Gastrocnemius medialis (tissue), 4 donors: ENCODE results near the gene MSI2. TPM values are rescaled to one million over a fixed set of nuclear protein-coding genes. Genes with fewer than 3 reads are reported as not detected.
A peak's percentile ranks its signal among the peaks of the same experiment; 100 is the strongest.

Source experiments
- ATAC-seq, 2 donors: fragments of 150-250 bp; one replicate each; pipeline ENCODE4 v1.9.1; 2016
- DNase-seq, 2 donors: peaks; one replicate each; pipeline ENCODE4 v3.0.0-alpha.2; 2019
- H3K27ac ChIP-seq, 4 donors: fragments of 200-600 bp; sonication (generic); 1 replicate in 1 of 4; 2 replicates in 3 of 4; pipeline ENCODE4 v1.5.1; 2016 to 2018; ENCODE audit warnings: mild to moderate bottlenecking in 2 of 4, moderate library complexity in 1 of 4
- H3K27me3 ChIP-seq, 3 donors: fragments of 200-600 bp; sonication (generic) in 2 of 3; 1 replicate in 1 of 3; 2 replicates in 2 of 3; pipeline versions ENCODE4 v1.5.1 to v1.6.0; 2016 to 2019; ENCODE audit warnings: mild to moderate bottlenecking in 1 of 3, moderate library complexity in 1 of 3
- H3K36me3 ChIP-seq, 2 donors: fragments of 200-600 bp; sonication (generic) in 1 of 2; one replicate each; pipeline ENCODE4 v1.5.1; 2017 to 2018
- H3K4me1 ChIP-seq, 2 donors: fragments of 200-600 bp; sonication (generic) in 1 of 2; one replicate each; pipeline ENCODE4 v1.5.1; 2016 to 2017; ENCODE audit warnings: mild to moderate bottlenecking in 2 of 2
- H3K4me3 ChIP-seq, 4 donors: fragments of 200-600 bp; sonication (generic) in 3 of 4; 1 replicate in 1 of 4; 2 replicates in 3 of 4; pipeline ENCODE4 v1.5.1; 2016 to 2019; ENCODE audit warnings: mild to moderate bottlenecking in 2 of 4
- H3K9me3 ChIP-seq, 3 donors: fragments of 200-600 bp; sonication (generic) in 2 of 3; 1 replicate in 1 of 3; 2 replicates in 2 of 3; pipeline ENCODE4 v1.5.1; 2016 to 2019
- POLR2A ChIP-seq, 2 donors: fragments of 450-650 bp; IDR thresholded peaks; one replicate each; pipeline ENCODE4 v1.6.1; 2017; ENCODE audit warnings: antibody characterized with exemption in 2 of 2, mild to moderate bottlenecking in 2 of 2, moderate library complexity in 2 of 2
- in situ Hi-C, 4 donors: fragments of 200-750 bp; cut with MboI; loops; one replicate each; pipeline versions ENCODE4 v1.15.0 to v1.8.0; 2017; ENCODE audit warnings: low sequenced_read_pairs in 4 of 4
- intact Hi-C: fragments of 100-400 bp; cut with DNase I; formaldehyde crosslinking; loops from one replicate; pipeline ENCODE4 v1.15.1; 2023; ENCODE audit warnings: low total_unique reads
- total RNA-seq, 4 donors: library from RNA; depleted of rRNA; stranded (reverse); fragments of >200 nt; gene quantifications; one replicate each; pipeline versions ENCODE4 v1.1.0 to v1.2.3, GENCODE V29; 2016
- TF ChIP-seq, protein P1 (sequence below), 5 experiments: fragments of 450-650 bp in 3 of 5; fragments of 200-600 bp in 2 of 5; sonication (generic) in 2 of 5; IDR thresholded peaks in 4 of 5; conservative IDR thresholded peaks in 1 of 5; 1 replicate in 4 of 5; 2 replicates in 1 of 5; pipeline ENCODE4 v1.5.1; 2016 to 2019; ENCODE audit warnings: antibody characterized with exemption in 5 of 5, mild to moderate bottlenecking in 3 of 5, moderate library complexity in 3 of 5

MSI2 gene
- total RNA-seq, 4 donors from 2014 or later = 33.1 to 66.2 (median 48.5) TPM

DNA sequence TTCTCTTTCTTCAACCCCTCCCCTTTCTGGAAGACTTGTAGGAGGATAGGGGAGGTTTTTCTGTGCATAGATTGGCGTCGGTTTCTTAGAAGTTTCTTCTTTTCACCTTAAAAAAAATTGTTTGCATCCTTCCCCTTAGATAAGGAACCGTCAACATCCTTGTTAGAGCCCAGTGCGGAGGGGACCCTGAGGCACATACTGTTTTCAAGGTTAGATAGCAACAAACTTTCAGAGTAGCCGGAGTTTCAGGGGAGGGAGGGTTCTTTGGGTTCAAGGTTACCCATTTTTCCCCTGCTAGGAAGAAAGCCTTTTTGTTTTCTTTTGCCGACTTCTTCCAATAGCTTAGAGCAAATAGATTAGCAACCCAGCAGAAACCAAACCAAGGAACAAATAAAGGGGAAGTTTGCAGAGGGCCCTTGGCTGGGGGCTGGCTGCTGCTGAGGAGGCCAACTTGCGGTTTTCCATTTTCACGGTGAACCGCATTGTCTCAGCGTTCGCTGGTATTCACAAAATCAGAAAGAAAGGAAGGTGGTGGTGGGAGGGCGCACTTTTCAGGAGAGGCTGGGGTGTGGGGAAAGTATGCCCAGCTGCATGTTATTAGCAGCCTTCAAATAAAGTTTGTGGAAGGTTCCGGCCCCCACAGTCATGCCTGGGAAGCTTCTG, 28.8 kb downstream of the MSI2 start:
- no peak for TF ChIP-seq POLR2A (IDR thresholded peaks at IDR 0.05)
- TF ChIP-seq, protein P1, sequence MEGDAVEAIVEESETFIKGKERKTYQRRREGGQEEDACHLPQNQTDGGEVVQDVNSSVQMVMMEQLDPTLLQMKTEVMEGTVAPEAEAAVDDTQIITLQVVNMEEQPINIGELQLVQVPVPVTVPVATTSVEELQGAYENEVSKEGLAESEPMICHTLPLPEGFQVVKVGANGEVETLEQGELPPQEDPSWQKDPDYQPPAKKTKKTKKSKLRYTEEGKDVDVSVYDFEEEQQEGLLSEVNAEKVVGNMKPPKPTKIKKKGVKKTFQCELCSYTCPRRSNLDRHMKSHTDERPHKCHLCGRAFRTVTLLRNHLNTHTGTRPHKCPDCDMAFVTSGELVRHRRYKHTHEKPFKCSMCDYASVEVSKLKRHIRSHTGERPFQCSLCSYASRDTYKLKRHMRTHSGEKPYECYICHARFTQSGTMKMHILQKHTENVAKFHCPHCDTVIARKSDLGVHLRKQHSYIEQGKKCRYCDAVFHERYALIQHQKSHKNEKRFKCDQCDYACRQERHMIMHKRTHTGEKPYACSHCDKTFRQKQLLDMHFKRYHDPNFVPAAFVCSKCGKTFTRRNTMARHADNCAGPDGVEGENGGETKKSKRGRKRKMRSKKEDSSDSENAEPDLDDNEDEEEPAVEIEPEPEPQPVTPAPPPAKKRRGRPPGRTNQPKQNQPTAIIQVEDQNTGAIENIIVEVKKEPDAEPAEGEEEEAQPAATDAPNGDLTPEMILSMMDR (IDR thresholded peaks at IDR 0.05 in 4 of 5, conservative IDR thresholded peaks at IDR 0.05 in 1 of 5) = no peak
- no peaks in the 10 kb centered on the region for H3K9me3 ChIP-seq
- H3K36me3 ChIP-seq = no peaks in the 10 kb centered on the region
- no peaks in the 10 kb centered on the region for H3K27me3 ChIP-seq
- H3K4me3 ChIP-seq = no peak overlapping the region
- DNase-seq (no peak), ATAC-seq (no peak)
- intact Hi-C loops = loop anchor here (5.0 to 10.0 kb wide), 5 partner anchors 43 to 290 kb away; no protein-coding TSS in a partner anchor
- peaks cover 86 to 88% of the 10 kb centered on the region in 2 donors for H3K4me1 ChIP-seq
- in situ Hi-C loops = no loop called here
- H3K27ac ChIP-seq = peak overlapping the region; percentile 85 to 92 (median 88)

DNA sequence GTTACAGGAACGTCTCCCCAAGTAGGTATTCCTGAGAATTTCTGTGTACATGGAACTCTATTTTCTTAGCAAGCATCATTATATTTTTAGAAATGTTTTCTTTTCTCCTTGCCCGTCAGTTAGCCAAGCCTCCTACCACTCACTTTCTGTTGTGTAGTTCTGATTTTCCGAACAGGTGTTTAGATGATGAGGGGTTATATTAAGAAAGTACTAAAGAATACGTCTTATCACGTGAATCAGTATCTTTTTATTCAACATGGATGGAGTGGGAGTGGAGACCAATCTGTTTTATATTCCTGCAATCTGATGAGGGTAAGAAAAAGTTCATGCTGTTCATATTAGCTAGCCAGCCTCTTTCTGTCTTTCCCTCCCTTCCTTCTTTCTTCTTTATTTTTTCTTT, 29.4 kb downstream of the MSI2 start:
- H3K27me3 ChIP-seq = no peaks in the 10 kb centered on the region
- in situ Hi-C loops = no loop called here
- intact Hi-C loops = loop anchor here (5.0 to 10.0 kb wide), 4 partner anchors 82 to 289 kb away; no protein-coding TSS in a partner anchor
- DNase-seq = no peak
- TF ChIP-seq, protein P1 (IDR thresholded peaks at IDR 0.05 in 4 of 5, conservative IDR thresholded peaks at IDR 0.05 in 1 of 5) = no peak
- TF ChIP-seq POLR2A (IDR thresholded peaks at IDR 0.05) = peak; percentile 25 to 44
- no peaks in the 10 kb centered on the region for H3K36me3 ChIP-seq
- peaks cover 86 to 88% of the 10 kb centered on the region in 2 donors for H3K4me1 ChIP-seq
- ATAC-seq = peak in 1 of 2 donors; percentile 6
- H3K9me3 ChIP-seq = no peaks in the 10 kb centered on the region
- peak overlapping the region; percentile 85 to 92 (median 88) for H3K27ac ChIP-seq
- peak overlapping the region in 1 of 4 donors; percentile 9 for H3K4me3 ChIP-seq

DNA sequence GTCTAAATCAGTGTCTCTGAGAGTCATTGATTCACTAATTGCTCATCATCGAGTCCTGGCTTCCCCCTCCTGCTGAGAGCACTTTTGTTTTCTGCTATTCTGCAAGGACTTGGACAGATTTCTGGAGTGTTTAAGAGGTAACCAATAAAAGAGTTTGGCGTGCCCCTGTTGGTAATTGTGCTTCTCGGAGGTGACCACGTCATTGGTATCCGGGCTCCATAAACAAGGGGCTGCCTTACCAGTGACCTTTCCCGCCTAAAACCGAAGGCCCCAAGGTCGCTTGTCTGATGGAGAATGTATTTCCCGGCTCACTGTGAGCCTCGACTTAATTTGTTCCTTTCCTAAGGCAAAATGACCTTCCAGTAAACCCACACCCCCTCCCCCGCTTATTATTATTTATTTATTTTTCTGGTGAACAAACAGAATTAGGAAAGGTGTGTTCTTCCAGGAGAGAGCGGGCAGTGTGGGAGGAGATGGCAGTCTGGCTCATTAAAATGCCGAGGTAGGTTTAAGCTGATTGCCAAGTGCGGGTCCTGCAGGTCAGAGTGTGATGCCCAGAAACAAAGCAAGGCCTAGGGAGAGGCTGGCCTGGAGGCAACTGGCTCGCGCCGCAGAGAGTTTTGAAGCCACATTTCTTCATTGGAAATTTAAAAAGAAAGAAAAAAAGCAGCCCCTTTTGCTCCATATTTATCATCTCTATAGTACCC, 30.2 kb downstream of the MSI2 start:
- TF ChIP-seq, protein P1 (IDR thresholded peaks at IDR 0.05 in 4 of 5, conservative IDR thresholded peaks at IDR 0.05 in 1 of 5) = no peak
- no peak for TF ChIP-seq POLR2A (IDR thresholded peaks at IDR 0.05)
- Histone ChIP-seq H3K27me3 (no peaks in the 10 kb centered on the region), H3K9me3 (no peaks in the 10 kb centered on the region), H3K4me3 (no peak overlapping the region), H3K4me1 (peaks cover 79 to 88% of the 10 kb centered on the region in 2 donors), H3K27ac (peak overlapping the region; percentile 85 to 92 (median 88)), H3K36me3 (no peaks in the 10 kb centered on the region)
- in situ Hi-C loops (no loop called here), intact Hi-C loops (loop anchor here (5.0 to 10.0 kb wide), 4 partner anchors 81 to 288 kb away; no protein-coding TSS in a partner anchor)
- ATAC-seq (no peak), DNase-seq (no peak)

DNA sequence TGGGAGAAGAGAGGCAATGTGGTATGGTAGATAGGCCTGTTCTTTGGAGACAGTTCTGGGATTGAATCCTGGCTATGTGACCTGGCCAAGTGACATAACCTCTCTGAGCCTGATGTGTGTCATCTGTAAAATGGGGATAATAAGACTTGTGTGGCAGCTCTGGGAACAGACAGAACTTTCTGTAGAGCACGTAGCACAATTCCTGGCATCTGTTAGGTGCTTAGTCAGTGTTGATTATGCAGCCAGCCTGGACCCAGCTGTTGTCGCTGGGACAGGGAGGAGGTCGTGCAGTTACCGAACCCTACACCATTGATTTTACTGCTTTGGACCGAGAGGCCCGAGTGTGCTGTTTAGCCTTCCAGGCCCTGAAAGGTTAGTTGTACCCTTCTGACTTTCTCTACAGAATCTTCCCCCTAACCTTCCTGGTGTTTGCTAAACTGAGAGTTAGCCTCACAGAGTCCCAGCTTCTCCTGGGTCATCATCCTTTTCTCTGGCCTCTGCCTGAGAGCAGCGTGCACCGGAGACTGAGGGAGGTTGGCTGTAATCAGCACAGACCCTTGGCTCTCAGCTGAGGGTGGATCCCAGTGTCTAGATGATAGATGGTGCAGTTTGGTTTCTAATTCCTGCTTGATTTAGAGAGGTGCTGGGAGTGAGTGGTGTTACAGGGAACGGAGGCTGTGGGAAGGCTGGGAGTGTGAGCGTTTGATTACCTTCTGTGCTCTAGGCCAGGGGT, 31.9 kb downstream of the MSI2 start:
- Histone ChIP-seq H3K27ac (peak overlapping the region; percentile 85 to 92 (median 88)), H3K4me3 (peak overlapping the region; percentile 14 to 39 (median 16)), H3K9me3 (no peaks in the 10 kb centered on the region), H3K36me3 (no peaks in the 10 kb centered on the region), H3K4me1 (peaks cover 67 to 77% of the 10 kb centered on the region in 2 donors), H3K27me3 (no peaks in the 10 kb centered on the region)
- ATAC-seq (peak; percentile 65 to 72), DNase-seq (peak; percentile 45 to 72)
- TF ChIP-seq, protein P1 (IDR thresholded peaks at IDR 0.05 in 4 of 5, conservative IDR thresholded peaks at IDR 0.05 in 1 of 5) = no peak
- no peak for TF ChIP-seq POLR2A (IDR thresholded peaks at IDR 0.05)
- in situ Hi-C loops (no loop called here), intact Hi-C loops (loop anchor here (5.0 to 10.0 kb wide), 4 partner anchors 79 to 287 kb away; no protein-coding TSS in a partner anchor)
